H54 (cell line): Measurements from ENCODE around the gene INSL4.

ENCODE experiments used
- DNase-seq: peaks from one replicate; pipeline ENCODE4 v3.0.0; 2011; ENCODE audit warnings: low spot score, mixed read lengths; ENCODE audit not compliant: insufficient read length
- FAIRE-seq: peaks from 3 replicates; lab custom pipeline; 2011; peaks lifted over from hg19 to GRCh38; lab: Jason Lieb, UNC
- POLR2A ChIP-seq: IDR thresholded peaks from 2 replicates; pipeline ENCODE4 v1.6.1; 2011; ENCODE audit warnings: low read depth, mild to moderate bottlenecking, low read length

The INSL4 gene

DNA sequence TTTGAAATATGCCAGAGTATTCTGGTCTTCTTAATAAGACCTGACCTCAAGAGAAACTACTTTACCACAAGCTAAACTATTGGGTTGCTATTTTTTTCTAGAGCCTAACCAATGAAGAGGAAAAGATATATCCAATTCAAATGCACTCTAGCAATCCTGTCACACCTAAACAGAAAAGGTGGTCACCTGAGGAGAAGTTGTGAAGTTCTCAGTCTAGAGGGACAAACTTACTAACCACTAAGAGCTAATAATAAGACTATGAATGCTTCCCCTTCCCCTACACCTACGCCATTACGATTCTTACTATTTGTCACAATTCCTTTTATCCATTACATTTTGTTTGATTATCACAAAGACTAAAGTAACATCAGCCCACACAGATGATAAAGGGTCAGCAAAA, 43.6 kb downstream of the INSL4 start:
- TF ChIP-seq POLR2A = no peak
- FAIRE-seq (no peak), DNase-seq (no peak)

- no peak for TF ChIP-seq POLR2A
- DNase-seq = no peak
- FAIRE-seq = no peak
These were observed 47.3 kb downstream of the INSL4 start for GRCh38 chr9:5278486-5278885.
